ENCODE measurements around the gene SDC3. TPM values are rescaled to one million over a fixed set of nuclear protein-coding genes. Genes with fewer than 3 reads are reported as not detected.

SDC3 gene
- total and polyA plus RNA-seq, 2 donors (not counting 1 experiment from before 2014, with no cell fraction given) = 0.30 to 4.6 TPM

DNA sequence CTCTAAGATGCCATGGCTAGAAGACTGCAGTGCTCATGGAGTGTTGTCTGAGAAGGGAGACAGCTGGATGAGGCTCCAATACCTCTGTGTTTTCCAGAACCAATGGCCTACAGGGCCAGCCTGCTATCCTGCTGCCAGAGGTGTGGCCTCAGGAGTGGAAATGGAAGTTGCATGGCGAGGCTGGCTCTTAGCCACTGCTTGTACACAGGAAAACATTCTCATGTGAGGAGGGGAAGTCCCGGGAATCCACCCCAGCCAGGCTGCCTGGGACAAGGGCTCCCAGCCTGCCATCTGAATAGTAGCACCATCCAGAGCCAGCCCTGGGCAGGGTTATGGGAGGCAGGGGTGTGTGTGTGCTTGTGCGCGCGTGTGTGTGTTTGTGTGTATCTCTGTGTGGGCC, 56.5 kb downstream of the SDC3 start:
- peaks cover 0 to 3% of the 10 kb centered on the region in 2 donors for H3K4me1 ChIP-seq (ENCODE audit: control insufficient read depth in 2 of 2, insufficient read depth in 2 of 2, low read length in 2 of 2)
- 47% methylated on average over 2 of the region's 5 CpGs for WGBS (ENCODE audit: insufficient coverage)
- peaks cover 55% of the 10 kb centered on the region for H3K27me3 Mint-ChIP-seq
- H3K9me3 Mint-ChIP-seq (ENCODE audit: insufficient read depth) = no peaks in the 10 kb centered on the region
- peaks cover 0 to 31% (median 14%) of the 10 kb centered on the region in 4 experiments for H3K27me3 ChIP-seq (replicated peaks in 1 of 4; ENCODE audit: control extremely low read depth in 1 of 4, control insufficient read depth in 3 of 4, insufficient read depth in 4 of 4, low read length in 3 of 4)
- no peak overlapping the region for H3K27ac Mint-ChIP-seq
- ChIA-PET POLR2A (no interaction called here), CTCF (no interaction called here)
- intact Hi-C loops (cut with micrococcal nuclease) = loop anchor here (10.0 kb wide), 1 partner anchor 53 kb away; the partner anchor contains the start of gene SDC3
- no peaks in the 10 kb centered on the region for H3K79me2 ChIP-seq (ENCODE audit: control insufficient read depth, insufficient read depth, low read length)
- no peaks in the 10 kb centered on the region for H3K36me3 ChIP-seq (replicated peaks in 1 of 2; ENCODE audit: control extremely low read depth in 1 of 2, control insufficient read depth in 1 of 2, extremely low read depth in 1 of 2, insufficient read depth in 2 of 2, low read length in 1 of 2)
- no peak overlapping the region for H2AFZ ChIP-seq (ENCODE audit: insufficient read depth, low read depth, low read length, poor library complexity, severe bottlenecking)
- no peaks in the 10 kb centered on the region for H4K20me1 ChIP-seq (ENCODE audit: control insufficient read depth, insufficient read depth, low read length, poor library complexity, severe bottlenecking)
- TF ChIP-seq, protein P1, sequence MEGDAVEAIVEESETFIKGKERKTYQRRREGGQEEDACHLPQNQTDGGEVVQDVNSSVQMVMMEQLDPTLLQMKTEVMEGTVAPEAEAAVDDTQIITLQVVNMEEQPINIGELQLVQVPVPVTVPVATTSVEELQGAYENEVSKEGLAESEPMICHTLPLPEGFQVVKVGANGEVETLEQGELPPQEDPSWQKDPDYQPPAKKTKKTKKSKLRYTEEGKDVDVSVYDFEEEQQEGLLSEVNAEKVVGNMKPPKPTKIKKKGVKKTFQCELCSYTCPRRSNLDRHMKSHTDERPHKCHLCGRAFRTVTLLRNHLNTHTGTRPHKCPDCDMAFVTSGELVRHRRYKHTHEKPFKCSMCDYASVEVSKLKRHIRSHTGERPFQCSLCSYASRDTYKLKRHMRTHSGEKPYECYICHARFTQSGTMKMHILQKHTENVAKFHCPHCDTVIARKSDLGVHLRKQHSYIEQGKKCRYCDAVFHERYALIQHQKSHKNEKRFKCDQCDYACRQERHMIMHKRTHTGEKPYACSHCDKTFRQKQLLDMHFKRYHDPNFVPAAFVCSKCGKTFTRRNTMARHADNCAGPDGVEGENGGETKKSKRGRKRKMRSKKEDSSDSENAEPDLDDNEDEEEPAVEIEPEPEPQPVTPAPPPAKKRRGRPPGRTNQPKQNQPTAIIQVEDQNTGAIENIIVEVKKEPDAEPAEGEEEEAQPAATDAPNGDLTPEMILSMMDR (IDR thresholded peaks at IDR 0.05) = no peak
- no peak for TF ChIP-seq EZH2 (IDR thresholded peaks at IDR 0.05; ENCODE audit: borderline replicate concordance, insufficient read depth, low read depth, low read length, poor library complexity, severe bottlenecking)
- no peak for ATAC-seq (ENCODE audit: low read depth)
- no peak overlapping the region for H3K27ac ChIP-seq (ENCODE audit: low read length in 2 of 2)
- no peak overlapping the region for H3K4me3 ChIP-seq (ENCODE audit: control extremely low read depth in 1 of 5, extremely low read depth in 1 of 5, insufficient read depth in 1 of 5, low read depth in 2 of 5, low read length in 4 of 5)
- no peak for DNase-seq
- H3K4me2 ChIP-seq (replicated peaks; ENCODE audit: low read depth, low read length, poor library complexity, severe bottlenecking) = no peak overlapping the region
- H3K4me1 Mint-ChIP-seq = peaks cover 2% of the 10 kb centered on the region
- no peak overlapping the region for H3K9ac ChIP-seq (ENCODE audit: low read length)
- H3K9me3 ChIP-seq (ENCODE audit: control extremely low read depth in 1 of 3, control insufficient read depth in 2 of 3, insufficient read depth in 1 of 3, low read length in 2 of 3) = no peaks in the 10 kb centered on the region
- H3K4me3 Mint-ChIP-seq = no peak overlapping the region

DNA sequence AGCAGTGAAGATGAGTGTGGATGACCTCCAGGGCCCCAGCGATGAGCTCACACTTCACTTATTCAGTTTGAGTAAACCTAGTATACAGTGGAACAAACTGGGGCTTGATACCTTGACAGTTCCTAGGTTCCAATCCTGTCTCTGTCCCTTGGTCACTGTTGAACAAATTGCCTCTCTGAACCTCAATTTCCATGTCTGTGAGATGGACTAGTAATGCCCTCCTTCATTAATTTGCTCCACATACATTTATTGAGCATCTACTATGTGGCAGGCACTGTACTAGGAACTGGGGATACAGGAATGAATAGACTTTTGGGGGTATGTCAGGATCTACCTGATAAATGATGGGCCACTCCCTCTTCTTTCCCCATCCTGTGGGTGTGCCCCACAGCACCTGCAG, 57.3 kb downstream of the SDC3 start:
- Histone ChIP-seq H3K4me3 (ENCODE audit: control extremely low read depth in 1 of 5, extremely low read depth in 1 of 5, insufficient read depth in 1 of 5, low read depth in 2 of 5, low read length in 4 of 5) (no peak overlapping the region), H3K9ac (ENCODE audit: low read length) (no peak overlapping the region), H3K36me3 (replicated peaks in 1 of 2; ENCODE audit: control extremely low read depth in 1 of 2, control insufficient read depth in 1 of 2, extremely low read depth in 1 of 2, insufficient read depth in 2 of 2, low read length in 1 of 2) (no peaks in the 10 kb centered on the region), H2AFZ (ENCODE audit: insufficient read depth, low read depth, low read length, poor library complexity, severe bottlenecking) (no peak overlapping the region), H3K27me3 (replicated peaks in 1 of 4; ENCODE audit: control extremely low read depth in 1 of 4, control insufficient read depth in 3 of 4, insufficient read depth in 4 of 4, low read length in 3 of 4) (peaks cover 0 to 35% (median 17%) of the 10 kb centered on the region in 4 experiments), H3K4me2 (replicated peaks; ENCODE audit: low read depth, low read length, poor library complexity, severe bottlenecking) (no peak overlapping the region), H3K27ac (ENCODE audit: low read length in 2 of 2) (no peak overlapping the region), H4K20me1 (ENCODE audit: control insufficient read depth, insufficient read depth, low read length, poor library complexity, severe bottlenecking) (no peaks in the 10 kb centered on the region), H3K79me2 (ENCODE audit: control insufficient read depth, insufficient read depth, low read length) (no peaks in the 10 kb centered on the region), H3K9me3 (ENCODE audit: control extremely low read depth in 1 of 3, control insufficient read depth in 2 of 3, insufficient read depth in 1 of 3, low read length in 2 of 3) (no peaks in the 10 kb centered on the region), H3K4me1 (ENCODE audit: control insufficient read depth in 2 of 2, insufficient read depth in 2 of 2, low read length in 2 of 2) (peaks cover 0 to 3% of the 10 kb centered on the region in 2 donors)
- no peak overlapping the region for H3K27ac Mint-ChIP-seq
- no peak overlapping the region for H3K4me3 Mint-ChIP-seq
- ATAC-seq (ENCODE audit: low read depth) (no peak), DNase-seq (no peak)
- POLR2A ChIA-PET = no interaction called here
- intact Hi-C loops (cut with micrococcal nuclease) = loop anchor here (10.0 kb wide), 1 partner anchor 54 kb away; the partner anchor contains the start of gene SDC3
- H3K4me1 Mint-ChIP-seq = peaks cover 2% of the 10 kb centered on the region
- CTCF ChIA-PET = interaction anchor here (2.7 kb wide), 1 partner anchor 49 kb away, joined by 9 read pairs; no protein-coding TSS in a partner anchor
- no peaks in the 10 kb centered on the region for H3K9me3 Mint-ChIP-seq (ENCODE audit: insufficient read depth)
- no peak for TF ChIP-seq EZH2 (IDR thresholded peaks at IDR 0.05; ENCODE audit: borderline replicate concordance, insufficient read depth, low read depth, low read length, poor library complexity, severe bottlenecking)
- TF ChIP-seq, protein P1 (IDR thresholded peaks at IDR 0.05) = no peak
- WGBS (ENCODE audit: insufficient coverage) = 80% methylated on average over 1 of the region's 1 CpG
- H3K27me3 Mint-ChIP-seq = peaks cover 55% of the 10 kb centered on the region

Data from B cell (primary cell).